AG10803 (cell line): ENCODE data around the gene KRT1.
"Not testable (repeated sequence)": the region's sequence is repeated elsewhere in the genome, so short reads cannot be mapped to it uniquely, and the experiment has no call there.

ENCODE experiments used
- DNase-seq: peaks from one replicate; pipeline ENCODE4 v3.0.0; 2010; ENCODE audit warnings: low read depth
- H3K4me3 ChIP-seq: 2 replicates; pipeline ENCODE4 v1.5.1; 2011; ENCODE audit warnings: mild to moderate bottlenecking, low read length, control low read depth
- TF ChIP-seq, protein P1 (sequence below): conservative IDR thresholded peaks from 2 replicates; pipeline ENCODE4 v1.5.1; 2011; ENCODE audit warnings: mild to moderate bottlenecking, low read length, control low read depth, inconsistent platforms

Gene KRT1

DNA sequence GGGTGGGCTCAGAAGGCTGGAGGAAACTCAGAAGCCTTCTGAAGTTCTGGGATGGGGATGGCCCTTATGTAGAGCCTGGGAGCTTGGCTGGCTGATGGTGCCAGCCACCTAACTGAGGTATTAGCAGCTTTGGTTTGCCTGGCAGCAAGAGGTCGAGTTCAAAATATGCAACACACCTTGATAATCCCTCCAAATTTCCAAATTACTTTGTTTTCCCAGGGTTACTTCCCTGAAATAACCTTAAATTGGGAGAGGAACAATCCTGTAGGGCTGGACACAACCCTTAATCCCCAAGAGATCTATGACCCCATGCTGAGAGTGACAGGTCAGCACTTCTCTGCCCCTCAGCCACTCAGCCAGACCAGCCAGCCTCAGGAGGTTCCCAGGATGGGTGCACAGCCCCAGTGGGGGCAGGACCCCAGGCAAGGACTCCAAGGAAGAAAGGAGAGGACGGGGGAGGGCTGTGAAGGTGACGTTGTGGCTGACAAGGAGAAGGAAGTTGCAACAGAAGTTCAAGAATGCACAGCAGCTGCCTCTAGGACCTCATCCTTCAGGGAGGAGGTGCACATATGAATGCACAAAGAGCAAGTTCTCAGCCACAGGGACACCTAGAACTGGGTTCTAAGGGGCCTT, 41.7 kb upstream of the KRT1 start:
- TF ChIP-seq, protein P1, sequence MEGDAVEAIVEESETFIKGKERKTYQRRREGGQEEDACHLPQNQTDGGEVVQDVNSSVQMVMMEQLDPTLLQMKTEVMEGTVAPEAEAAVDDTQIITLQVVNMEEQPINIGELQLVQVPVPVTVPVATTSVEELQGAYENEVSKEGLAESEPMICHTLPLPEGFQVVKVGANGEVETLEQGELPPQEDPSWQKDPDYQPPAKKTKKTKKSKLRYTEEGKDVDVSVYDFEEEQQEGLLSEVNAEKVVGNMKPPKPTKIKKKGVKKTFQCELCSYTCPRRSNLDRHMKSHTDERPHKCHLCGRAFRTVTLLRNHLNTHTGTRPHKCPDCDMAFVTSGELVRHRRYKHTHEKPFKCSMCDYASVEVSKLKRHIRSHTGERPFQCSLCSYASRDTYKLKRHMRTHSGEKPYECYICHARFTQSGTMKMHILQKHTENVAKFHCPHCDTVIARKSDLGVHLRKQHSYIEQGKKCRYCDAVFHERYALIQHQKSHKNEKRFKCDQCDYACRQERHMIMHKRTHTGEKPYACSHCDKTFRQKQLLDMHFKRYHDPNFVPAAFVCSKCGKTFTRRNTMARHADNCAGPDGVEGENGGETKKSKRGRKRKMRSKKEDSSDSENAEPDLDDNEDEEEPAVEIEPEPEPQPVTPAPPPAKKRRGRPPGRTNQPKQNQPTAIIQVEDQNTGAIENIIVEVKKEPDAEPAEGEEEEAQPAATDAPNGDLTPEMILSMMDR, result no peak
- no peak overlapping the region for H3K4me3 ChIP-seq
- DNase-seq, result no peak

DNA sequence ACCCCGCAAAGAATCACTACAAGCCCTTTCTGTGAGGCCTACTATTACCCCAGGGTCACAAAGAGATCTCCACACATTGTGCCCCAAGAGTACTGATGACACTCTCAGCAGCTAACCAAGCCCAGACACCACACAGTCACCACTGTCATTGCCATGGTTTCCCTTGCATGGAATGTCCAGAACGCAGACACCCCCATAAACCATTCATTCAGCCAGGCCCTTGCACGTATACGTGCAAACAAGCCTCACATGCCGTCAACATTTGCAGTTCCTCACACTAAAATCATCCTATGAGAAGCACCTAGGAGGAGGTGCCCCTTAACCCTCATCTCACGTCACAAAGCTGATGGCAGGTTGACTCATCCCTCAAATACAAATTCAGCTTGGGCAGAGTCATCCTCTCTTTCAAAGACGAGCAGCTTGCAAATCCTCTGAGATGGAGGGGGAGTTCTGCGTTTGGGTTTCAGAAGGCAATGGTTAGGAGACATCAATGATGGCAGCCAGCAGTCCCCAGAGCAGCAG, 40.2 kb upstream of the KRT1 start:
- no peak overlapping the region for H3K4me3 ChIP-seq
- TF ChIP-seq, protein P1, result no peak
- no peak for DNase-seq

DNA sequence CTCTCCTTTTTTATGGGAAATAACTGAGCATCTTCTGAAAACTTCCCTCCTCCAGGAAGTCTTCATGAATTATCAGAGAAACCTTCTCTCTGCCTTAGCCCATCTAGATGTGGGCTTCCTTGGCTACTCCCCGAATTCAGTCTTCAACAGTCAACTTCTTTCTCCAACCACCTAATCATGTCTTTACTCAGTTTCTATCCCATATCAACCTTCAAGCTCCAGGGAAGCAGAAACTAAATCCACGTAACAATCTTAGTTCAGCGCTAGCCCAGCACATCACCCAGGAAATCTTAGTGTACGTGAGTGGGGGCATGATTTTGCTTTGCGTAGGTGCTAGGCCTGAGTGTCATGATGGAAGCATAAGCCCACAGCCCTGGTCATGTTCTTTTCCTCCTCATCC, 35.9 kb upstream of the KRT1 start:
- DNase-seq, result no peak
- no peak overlapping the region for H3K4me3 ChIP-seq
- TF ChIP-seq, protein P1, result no peak

DNA sequence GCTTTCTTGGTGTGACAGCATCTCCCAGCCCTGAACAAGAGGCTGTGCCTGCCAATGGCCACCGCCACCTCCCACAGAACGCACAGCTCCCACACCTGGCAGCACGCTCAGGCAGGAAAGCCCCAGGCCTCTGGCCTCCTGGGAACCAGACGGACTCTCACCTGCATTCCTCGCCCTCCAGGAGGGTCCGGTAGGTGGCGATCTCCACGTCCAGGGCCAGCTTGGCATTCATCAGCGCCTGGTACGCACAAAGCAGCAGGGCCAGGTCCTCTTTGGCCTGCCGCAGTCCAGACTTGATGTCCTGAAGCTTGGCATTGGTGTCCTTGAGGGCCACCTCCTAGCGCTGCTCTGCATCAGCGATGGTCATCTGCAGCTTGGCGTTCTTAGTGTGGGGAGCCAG, 35.2 kb upstream of the KRT1 start:
- TF ChIP-seq, protein P1, result no peak
- no peak for DNase-seq
- no peak overlapping the region for H3K4me3 ChIP-seq

DNA sequence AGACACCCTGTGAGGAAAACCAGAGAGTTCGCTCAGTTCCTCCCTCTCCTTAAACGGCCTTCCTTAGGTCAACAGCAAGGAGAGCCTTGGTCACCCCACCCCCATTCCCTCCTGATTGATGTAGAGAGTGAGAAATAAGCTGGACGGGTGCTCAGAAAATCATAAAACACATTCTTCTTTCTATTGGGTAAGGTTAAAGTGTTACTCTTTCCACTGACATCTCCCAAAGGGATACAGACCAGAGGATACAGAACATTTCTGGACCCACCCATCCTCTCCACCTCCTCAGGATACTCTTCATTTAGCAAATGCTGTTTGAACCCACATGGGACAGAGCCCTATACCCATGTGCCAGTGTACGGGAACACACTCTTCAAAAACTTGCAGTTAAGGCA, 34.7 kb upstream of the KRT1 start:
- TF ChIP-seq, protein P1, result no peak
- H3K4me3 ChIP-seq, result no peak overlapping the region
- DNase-seq, result no peak

DNA sequence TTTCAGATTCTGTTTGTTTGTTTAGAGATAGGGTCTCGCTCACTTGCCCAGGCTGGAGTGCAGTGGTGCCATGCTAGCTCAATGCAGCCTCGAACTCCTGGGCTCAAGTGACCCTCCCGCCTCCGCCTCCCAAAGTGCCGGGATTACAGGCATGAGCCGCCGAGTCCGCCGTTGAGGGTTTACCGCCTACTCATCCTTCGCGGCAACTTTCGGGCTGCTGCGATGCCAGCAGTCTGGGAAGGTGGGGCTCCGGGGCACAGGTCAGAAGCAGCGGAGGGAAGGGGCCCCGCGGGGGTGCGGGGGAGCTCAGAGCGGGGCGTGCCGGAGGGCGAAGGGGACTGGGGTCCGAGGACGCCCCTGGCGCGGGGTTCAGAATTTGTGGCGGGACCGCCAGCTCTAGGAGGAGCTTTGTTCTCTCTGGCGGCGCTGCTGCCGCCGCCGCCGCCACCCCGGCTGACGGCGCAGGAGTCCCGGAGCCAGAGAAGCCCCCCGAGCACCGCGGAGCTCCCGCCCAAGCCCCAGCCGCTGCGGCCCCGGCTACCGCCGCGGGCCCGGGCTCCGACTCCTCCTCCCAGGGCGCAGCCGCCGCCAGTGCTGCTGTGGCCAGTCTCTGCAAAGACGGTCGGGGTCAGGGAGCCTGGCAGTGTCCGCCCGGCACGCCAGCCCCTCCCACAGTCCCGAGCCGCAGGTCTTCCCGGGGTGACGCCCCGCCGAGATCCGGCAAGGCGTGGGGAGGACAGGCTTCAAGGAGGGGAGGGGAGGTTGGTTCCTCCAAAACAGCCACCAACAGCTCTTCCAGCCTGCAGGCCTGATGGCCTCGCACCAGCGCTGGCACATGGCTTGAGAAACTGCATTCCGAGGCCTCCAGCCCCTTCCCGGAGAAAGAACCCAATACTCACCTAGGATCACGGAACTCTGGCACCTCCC, 34.0 kb upstream of the KRT1 start:
- H3K4me3 ChIP-seq, result no peak overlapping the region
- TF ChIP-seq, protein P1, result no peak
- DNase-seq, result no peak

DNA sequence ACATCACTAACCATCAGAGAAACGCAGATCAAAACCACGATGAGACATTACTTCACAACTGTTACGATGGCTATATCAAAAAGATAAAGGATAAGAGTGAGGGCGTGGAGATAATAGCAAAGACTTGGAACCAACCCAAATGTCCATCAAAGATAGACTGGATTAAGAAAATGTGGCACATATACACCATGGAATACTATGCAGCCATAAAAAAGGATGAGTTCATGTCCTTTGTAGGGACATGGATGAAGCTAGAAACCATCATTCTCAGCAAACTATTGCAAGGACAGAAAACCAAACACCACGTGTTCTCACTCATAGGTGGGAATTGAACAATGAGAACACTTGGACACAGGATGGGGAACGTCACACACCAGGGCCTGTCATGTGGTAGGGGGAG, 31.9 kb upstream of the KRT1 start:
- not testable (repeated sequence) for H3K4me3 ChIP-seq, DNase-seq
